B cell (primary cell): ENCODE results near the gene TNNI3K.

Experiments
- CTCF ChIP-seq: fragments of 200-600 bp; IDR thresholded peaks from one replicate; pipeline ENCODE4 v1.8.0; 2022; ENCODE audit warnings: antibody characterized with exemption, mild to moderate bottlenecking
- EZH2 ChIP-seq: IDR thresholded peaks from 2 replicates; pipeline ENCODE4 v1.6.1; 2012; ENCODE audit warnings: borderline replicate concordance, low read depth, mild to moderate bottlenecking, moderate library complexity, low read length; ENCODE audit not compliant: insufficient read depth, poor library complexity, severe bottlenecking

- TF ChIP-seq CTCF (no peak), EZH2 (no peak)
Measured at GRCh38 chr1:74508449-74508848, 273.3 kb downstream of the TNNI3K start.
